ENCODE measurements around the gene REEP6.
"Not testable (repeated sequence)": the region's sequence is repeated elsewhere in the genome, so short reads cannot be mapped to it uniquely, and the experiment has no call there.

DNA sequence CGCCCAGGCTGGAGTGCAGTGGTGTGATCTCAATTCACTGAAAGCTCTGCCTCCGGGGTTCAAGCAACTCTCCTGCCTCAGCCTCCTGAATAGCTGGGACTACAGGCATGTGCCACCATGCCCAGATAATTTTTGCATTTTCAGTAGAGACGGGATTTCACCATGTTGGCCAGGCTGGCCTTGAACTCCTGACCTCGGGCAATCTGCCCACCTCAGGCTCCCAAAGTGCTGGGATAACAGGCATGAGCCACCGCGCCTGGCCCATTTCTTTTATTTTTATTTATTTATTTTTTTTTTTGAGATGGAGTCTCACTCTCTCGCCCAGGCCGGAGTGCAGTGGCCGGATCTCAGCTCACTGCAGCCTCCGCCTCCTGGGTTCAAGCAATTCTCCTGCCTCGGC is 48.8 kb downstream of the REEP6 start:
- TF ChIP-seq, protein P1, sequence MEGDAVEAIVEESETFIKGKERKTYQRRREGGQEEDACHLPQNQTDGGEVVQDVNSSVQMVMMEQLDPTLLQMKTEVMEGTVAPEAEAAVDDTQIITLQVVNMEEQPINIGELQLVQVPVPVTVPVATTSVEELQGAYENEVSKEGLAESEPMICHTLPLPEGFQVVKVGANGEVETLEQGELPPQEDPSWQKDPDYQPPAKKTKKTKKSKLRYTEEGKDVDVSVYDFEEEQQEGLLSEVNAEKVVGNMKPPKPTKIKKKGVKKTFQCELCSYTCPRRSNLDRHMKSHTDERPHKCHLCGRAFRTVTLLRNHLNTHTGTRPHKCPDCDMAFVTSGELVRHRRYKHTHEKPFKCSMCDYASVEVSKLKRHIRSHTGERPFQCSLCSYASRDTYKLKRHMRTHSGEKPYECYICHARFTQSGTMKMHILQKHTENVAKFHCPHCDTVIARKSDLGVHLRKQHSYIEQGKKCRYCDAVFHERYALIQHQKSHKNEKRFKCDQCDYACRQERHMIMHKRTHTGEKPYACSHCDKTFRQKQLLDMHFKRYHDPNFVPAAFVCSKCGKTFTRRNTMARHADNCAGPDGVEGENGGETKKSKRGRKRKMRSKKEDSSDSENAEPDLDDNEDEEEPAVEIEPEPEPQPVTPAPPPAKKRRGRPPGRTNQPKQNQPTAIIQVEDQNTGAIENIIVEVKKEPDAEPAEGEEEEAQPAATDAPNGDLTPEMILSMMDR (conservative IDR thresholded peaks at IDR 0.05 in 1 of 2, IDR thresholded peaks at IDR 0.05 in 1 of 2; ENCODE audit: low read depth in 1 of 2, low read length in 2 of 2), result not testable (repeated sequence)
- not testable (repeated sequence) for TF ChIP-seq EZH2 (IDR thresholded peaks at IDR 0.05; ENCODE audit: low read length, missing control alignments)
